HG02642 (cell line): ENCODE results near the gene EGR4.

Source experiments
- ATAC-seq: cut with Tn5 transposase; IDR thresholded peaks from one replicate; pipeline ENCODE4 v1.9.1; 2021; ENCODE audit warnings: mild to moderate bottlenecking; ENCODE audit not compliant: unreplicated experiment, poor library complexity

EGR4 gene

DNA sequence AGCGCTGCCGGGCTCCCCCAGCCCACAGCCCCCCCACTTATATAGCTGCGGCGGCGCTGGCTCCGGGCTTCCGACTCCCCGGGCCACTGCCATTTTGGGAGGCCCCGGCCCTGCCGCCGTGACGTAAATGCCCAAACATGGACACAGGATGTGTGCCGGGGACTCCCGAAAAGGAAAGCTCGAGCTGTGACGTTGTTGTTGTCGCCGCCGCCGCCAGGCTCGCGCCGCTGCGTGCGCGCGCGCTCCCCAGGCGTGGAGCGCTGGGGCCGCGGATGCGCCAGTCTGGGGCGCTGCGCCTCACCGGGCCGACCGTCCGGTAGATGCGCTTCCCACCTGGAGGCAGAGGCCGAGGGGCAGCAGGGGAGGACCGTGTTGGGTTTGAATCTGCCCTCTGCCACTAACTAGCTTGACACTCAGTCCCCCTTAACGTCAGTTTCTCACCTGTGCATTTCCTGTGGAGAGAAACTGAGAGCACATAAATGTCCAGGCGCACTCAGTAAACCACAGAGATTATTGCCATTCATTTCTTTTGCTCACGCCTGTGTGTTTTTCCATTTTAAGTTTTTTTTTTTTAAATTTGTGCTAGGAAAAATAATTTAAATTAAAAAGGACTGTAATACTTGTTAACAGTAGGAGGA lies at the start of gene EGR4:
Gene EGR4 (minus strand): TSS at position 15 of the 638 bp plus-strand sequence. CDS start 231 bp downstream, outside the sequence.
- peak; percentile 90 for ATAC-seq

- ATAC-seq, result no peak
Measured at GRCh38 chr2:73341039-73341438, 47.7 kb upstream of the EGR4 start.

DNA sequence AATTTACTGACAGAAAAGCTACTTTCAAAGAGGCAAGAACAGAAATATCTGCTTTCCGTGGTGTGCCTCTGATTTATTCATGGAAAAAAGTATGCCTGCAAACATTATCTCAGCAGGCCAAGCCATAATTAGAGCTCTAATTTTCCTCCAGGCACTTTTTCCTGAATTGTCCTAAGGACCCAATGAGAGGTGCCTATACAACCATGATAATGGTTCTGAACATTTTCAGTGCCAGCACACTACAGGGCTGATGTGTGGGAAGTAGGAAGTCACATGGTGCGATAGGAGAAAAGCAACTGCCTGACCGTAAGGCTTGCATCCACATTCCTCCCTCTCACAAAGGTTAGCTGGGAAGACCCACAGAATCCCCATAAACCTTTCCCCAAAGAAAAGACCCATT lies 45.9 kb upstream of the EGR4 start:
- ATAC-seq, result no peak

DNA sequence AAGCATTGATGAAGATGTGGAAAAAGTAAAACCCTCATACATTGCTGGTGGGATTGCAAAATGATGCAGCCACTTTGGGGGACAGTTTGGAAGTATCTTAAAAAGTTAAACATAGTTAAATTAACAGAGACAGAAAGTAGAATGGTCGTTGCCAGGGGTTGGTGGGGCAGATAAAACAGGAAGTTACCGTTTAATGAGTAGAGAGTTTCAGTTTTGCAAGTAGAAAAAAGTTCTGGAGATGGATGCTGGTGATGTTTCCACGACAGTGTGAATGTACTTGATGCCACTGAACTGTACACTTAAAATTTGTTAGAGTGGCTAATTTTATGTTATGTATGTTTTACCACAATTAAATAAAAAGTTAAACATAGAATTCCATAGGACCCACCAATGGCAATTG lies 44.5 kb upstream of the EGR4 start:
- no peak for ATAC-seq

DNA sequence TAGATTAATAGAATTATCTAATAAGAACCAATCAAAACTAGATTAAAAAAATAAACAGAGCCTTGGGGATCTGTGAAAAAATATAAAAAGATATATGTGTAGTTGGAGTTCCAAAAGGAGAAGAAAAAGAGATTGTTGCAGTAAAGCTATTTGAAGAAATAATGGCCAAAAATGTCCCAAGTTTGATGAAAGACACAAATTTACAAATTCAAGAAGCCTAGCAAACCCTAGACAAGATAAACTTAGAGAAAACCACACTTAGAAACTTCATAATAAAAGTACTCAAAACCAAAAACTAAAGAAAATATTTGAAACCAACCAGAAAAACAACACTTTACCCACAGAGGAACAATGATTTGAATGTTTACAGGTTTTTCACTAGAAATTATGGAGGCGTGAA lies 41.3 kb upstream of the EGR4 start:
- ATAC-seq, result no peak

- ATAC-seq, result no peak
Measured at GRCh38 chr2:73334045-73334444, 40.7 kb upstream of the EGR4 start.

DNA sequence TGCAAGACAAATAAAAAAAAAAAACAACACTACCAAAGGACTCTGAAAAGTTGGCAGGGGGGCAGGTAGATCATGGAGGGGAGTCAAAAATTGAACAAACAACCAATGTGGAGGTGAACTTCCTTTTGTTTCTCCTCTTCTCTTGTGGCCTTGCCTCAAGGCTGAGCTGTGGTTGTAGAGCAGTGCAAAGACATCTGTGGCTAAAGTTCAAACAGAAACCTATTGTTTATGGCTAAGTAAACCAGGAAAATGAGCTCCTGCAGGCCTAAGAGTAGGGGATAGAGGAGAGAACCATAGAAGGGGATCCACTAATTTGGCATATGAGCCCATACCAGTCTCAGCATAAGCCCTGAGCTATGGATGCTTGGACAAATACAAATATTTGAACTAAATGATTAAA lies 40.2 kb upstream of the EGR4 start:
- ATAC-seq, result no peak

GRCh38 chr2:73324126-73324725 lies 30.9 kb upstream of the EGR4 start:
- ATAC-seq, result no peak

- ATAC-seq, result no peak
Measured at GRCh38 chr2:73323551-73323950, 30.2 kb upstream of the EGR4 start.

DNA sequence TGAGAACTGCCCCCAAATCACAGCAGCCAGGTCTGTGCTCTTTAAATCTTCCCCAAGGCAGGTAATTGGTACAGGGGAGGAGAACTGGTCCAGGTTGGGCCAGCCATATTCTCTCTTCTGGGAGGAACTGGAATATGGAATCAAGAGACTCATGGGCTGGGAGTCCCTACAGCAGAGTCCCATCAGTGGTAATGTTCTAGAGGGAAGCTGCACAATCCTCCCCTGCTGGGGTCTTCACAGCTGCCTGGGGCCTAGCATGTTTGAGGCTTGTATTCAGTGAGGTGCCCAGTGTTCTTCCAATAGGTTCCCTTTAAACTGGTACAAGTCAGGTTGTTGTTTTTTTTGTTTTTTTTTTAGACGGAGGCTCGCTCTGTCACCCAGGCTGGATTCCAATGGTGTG lies 21.1 kb upstream of the EGR4 start:
- no peak for ATAC-seq

- no peak for ATAC-seq
Measured at GRCh38 chr2:73307720-73308119, 14.4 kb upstream of the EGR4 start.

DNA sequence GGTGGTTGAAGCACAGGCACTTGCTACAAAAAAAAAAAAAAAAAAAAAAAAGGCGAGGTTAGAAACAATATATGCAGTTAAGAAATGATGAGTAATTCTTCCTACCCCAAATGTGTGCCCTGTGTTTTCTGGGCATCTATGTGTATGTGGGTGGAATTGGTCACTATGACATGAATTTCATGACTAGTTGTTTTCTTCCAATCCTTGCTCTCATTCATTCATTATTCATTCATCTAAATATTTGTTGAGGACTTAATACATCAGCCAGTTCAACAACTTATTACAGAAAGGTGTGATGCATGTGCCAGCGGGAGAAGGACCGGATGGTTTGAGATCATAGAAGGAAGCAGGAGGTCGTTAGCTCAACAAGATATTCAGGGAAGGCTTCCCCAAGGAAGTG lies 8.3 kb upstream of the EGR4 start:
- ATAC-seq, result no peak

DNA sequence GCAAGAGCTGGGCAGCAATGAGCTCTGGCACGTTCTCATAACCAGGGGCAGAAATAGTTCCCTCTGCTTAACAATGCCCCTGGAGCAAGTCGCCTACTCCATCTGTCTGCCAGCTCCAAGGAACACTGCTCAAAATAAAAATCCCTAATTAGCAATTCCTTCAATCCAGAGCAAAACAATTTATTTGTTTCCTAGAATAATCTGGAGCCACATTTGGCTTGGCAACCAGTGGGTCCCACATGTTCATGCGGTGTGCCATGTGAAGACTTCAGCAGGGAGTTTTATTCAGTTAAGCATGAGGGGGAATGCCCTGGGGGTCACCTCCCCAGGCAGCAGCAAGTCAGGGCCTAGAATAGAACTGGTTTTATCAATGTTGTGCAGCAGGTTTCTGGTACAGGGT lies 7.6 kb upstream of the EGR4 start:
- no peak for ATAC-seq

GRCh38 chr2:73297586-73297985 lies 4.2 kb upstream of the EGR4 start:
- ATAC-seq, result no peak

DNA sequence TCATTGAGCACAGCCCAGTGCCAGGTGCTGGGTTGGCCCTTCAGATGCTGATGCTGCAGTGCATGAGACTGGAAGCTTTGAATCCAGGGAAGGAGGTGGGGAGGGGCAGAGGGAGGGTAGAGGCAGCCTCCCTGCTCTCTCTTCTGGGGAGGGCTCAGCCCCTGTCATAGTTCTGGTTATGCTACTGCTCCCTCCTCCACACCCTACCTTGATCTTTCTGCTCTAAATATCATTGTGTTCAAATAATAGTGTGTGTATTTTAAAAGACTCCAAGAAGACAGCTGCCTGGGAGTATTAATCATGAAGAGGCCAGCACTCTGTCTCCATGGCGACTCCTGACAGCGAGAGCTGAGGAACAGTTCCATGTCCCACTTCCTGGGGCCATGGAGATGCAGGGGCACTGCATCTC lies 3.8 kb upstream of the EGR4 start:
- no peak for ATAC-seq

GRCh38 chr2:73295751-73296400 lies 2.5 kb upstream of the EGR4 start:
- ATAC-seq, result no peak

DNA sequence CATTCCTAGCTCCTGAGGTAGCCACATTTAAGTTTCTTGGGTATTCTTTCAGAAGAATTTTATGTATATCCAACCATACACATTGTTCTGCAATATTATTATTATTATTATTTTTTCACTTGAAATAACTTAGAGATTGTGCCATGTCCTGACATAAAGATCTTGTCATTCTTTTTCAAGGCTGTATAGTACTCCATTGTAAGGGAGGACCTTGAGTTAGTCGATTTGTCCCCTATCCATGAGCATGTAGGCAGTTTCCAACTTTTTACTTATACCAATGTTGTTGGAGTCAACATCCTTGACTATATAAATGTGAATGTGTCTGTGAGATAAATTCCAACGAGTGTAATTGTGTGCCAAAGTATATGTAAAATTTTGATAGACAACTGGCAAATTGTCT lies 891 bp upstream of the EGR4 start:
- ATAC-seq, result no peak

- peak; percentile 5 for ATAC-seq
Measured at GRCh38 chr2:73292906-73293533, 328 bp downstream of the EGR4 start.

DNA sequence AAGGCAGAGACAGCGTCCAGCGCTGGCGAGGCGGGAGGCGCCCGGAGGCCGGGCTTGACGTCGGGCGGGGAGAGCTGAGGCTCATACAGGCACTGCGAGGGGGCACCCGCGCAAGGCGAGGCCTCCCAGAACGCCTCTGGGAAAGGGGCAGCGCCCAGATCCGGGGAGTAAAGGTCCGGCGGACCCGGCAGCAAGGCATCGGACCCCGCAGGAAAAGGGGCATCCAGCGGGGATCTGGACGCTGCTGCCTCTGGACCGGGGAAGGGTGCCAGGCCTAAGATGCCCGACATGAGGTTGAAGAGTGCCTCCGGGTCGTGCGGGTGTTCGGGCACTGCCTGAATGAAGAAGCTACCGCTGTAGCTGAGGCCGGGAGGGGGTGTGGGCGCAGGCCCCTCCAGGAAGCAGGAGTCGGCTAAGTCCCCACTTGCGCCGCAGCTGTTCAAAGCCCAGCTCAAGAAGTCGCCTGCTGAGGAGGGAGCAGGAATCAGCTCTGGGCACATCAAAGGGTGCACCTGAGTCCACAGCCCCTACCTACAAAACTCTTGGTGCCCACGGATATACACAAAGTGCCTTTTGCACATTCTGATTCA lies 937 bp downstream of the EGR4 start:
- no peak for ATAC-seq

- no peak for ATAC-seq
Measured at GRCh38 chr2:73291461-73292315, 1.7 kb downstream of the EGR4 start.
